ELF-1 (cell line): Measurements from ENCODE around the gene YY1AP1.
A peak's percentile ranks its signal among the peaks of the same experiment; 100 is the strongest.
"Not testable (repeated sequence)": the region's sequence is repeated elsewhere in the genome, so short reads cannot be mapped to it uniquely, and the experiment has no call there.

ENCODE experiments used
- DNase-seq: peaks from one replicate; pipeline ENCODE4 v3.0.0-alpha.2; 2016; ENCODE audit warnings: low read depth, low spot score

The YY1AP1 gene

GRCh38 chr1:155688324-155689080 is at the start of gene YY1AP1:
Gene YY1AP1, minus strand, starts transcription at chr1:155688774. Its CDS starts 8,338 bp downstream, at chr1:155680436.
- DNase-seq: peak; percentile 91

GRCh38 chr1:155729031-155729898 is 40.7 kb upstream of the YY1AP1 start:
- peak; percentile 69 for DNase-seq

GRCh38 chr1:155725142-155725541 is 36.6 kb upstream of the YY1AP1 start:
- DNase-seq: no peak

GRCh38 chr1:155719703-155720102 is 31.1 kb upstream of the YY1AP1 start:
- no peak for DNase-seq

- not testable (repeated sequence) for DNase-seq
Measured at GRCh38 chr1:155718524-155719115, 30.0 kb upstream of the YY1AP1 start.

- DNase-seq: no peak
Measured at GRCh38 chr1:155717041-155717440, 28.5 kb upstream of the YY1AP1 start.

GRCh38 chr1:155715777-155716176 is 27.2 kb upstream of the YY1AP1 start:
- DNase-seq: no peak

- DNase-seq: not testable (repeated sequence)
Measured at GRCh38 chr1:155715056-155715455, 26.5 kb upstream of the YY1AP1 start.

GRCh38 chr1:155713075-155713474 is 24.5 kb upstream of the YY1AP1 start:
- DNase-seq: no peak

- not testable (repeated sequence) for DNase-seq
Measured at GRCh38 chr1:155712636-155713035, 24.1 kb upstream of the YY1AP1 start.

- DNase-seq: not testable (repeated sequence)
Measured at GRCh38 chr1:155711457-155711856, 22.9 kb upstream of the YY1AP1 start.

GRCh38 chr1:155709391-155709790 is 20.8 kb upstream of the YY1AP1 start:
- no peak for DNase-seq

GRCh38 chr1:155706139-155706538 is 17.6 kb upstream of the YY1AP1 start:
- DNase-seq: no peak

- not testable (repeated sequence) for DNase-seq
Measured at GRCh38 chr1:155704414-155704813, 15.8 kb upstream of the YY1AP1 start.

GRCh38 chr1:155703216-155703615 is 14.6 kb upstream of the YY1AP1 start:
- no peak for DNase-seq

GRCh38 chr1:155701675-155702074 is 13.1 kb upstream of the YY1AP1 start:
- DNase-seq: not testable (repeated sequence)

GRCh38 chr1:155699062-155699461 is 10.5 kb upstream of the YY1AP1 start:
- peak; percentile 59 for DNase-seq

- DNase-seq: peak; percentile 18
Measured at GRCh38 chr1:155698382-155699038, 9.9 kb upstream of the YY1AP1 start.

- peak; percentile 37 for DNase-seq
Measured at GRCh38 chr1:155697616-155698015, 9.0 kb upstream of the YY1AP1 start.

- DNase-seq: no peak
Measured at GRCh38 chr1:155697046-155697445, 8.5 kb upstream of the YY1AP1 start.

GRCh38 chr1:155696524-155696923 is 8.0 kb upstream of the YY1AP1 start:
- DNase-seq: no peak

- no peak for DNase-seq
Measured at GRCh38 chr1:155695608-155696007, 7.0 kb upstream of the YY1AP1 start.
